Neural crest cell (in vitro differentiated cells): ENCODE data around the gene FBN3. TPM values are rescaled to one million over a fixed set of nuclear protein-coding genes. Genes with fewer than 3 reads are reported as not detected.

Experiments
- DNase-seq: peaks from one replicate; pipeline ENCODE4 v3.0.0; 2021; ENCODE audit warnings: low read depth, mixed read lengths, low spot score
- H3K27ac Mint-ChIP-seq: one replicate; pipeline ENCODE4 v1.8.0; 2021; ENCODE audit warnings: mild to moderate bottlenecking, mixed read lengths; ENCODE audit not compliant: unreplicated experiment
- H3K27me3 Mint-ChIP-seq: 2 replicates; pipeline ENCODE4 v1.8.0; 2021; ENCODE audit warnings: low read depth, mild to moderate bottlenecking, mixed read lengths
- H3K36me3 Mint-ChIP-seq: 2 replicates; pipeline ENCODE4 v1.8.0; 2021; ENCODE audit warnings: low read depth, mild to moderate bottlenecking, mixed read lengths
- H3K4me1 Mint-ChIP-seq: 2 replicates; pipeline ENCODE4 v1.8.0; 2021; ENCODE audit warnings: mixed read lengths
- H3K4me3 Mint-ChIP-seq: one replicate; pipeline ENCODE4 v1.8.0; 2021; ENCODE audit warnings: mild to moderate bottlenecking, mixed read lengths
- H3K9me3 Mint-ChIP-seq: 2 replicates; pipeline ENCODE4 v1.8.0; 2021; ENCODE audit warnings: mixed read lengths
- total RNA-seq: library from RNA; stranded (reverse); gene quantifications from 2 replicates; pipeline ENCODE4 v1.2.1, GENCODE V29; 2021
- TF ChIP-seq, protein P1 (sequence below): fragments of 200-600 bp; sonication (generic); conservative IDR thresholded peaks from 2 replicates; pipeline ENCODE4 v1.5.0; 2021; ENCODE audit warnings: antibody characterized with exemption, mild to moderate bottlenecking

FBN3 gene
- total RNA-seq, 1 donor from 2014 or later, result 13.9 TPM

DNA sequence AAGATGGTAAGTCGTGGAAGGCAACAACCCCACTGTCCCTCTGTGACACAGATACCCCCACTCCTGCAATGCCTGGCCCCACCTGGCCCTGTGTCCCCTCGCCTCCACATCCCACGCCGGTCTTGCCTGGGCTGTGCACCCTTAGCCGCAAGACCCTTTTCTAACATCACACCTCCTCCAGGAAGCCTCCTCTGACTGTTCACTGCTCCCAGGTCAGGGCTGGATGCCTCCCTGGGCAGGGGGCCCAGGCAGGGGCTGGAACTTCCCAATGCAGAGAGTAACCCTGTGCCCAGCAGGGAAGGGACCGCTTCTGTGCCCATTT, 1.3 kb downstream of the FBN3 start:
- Mint-ChIP-seq H3K27me3 (peaks cover 48% of the 10 kb centered on the region), H3K36me3 (no peaks in the 10 kb centered on the region), H3K27ac (peak overlapping the region; percentile 84), H3K4me1 (peaks cover 12% of the 10 kb centered on the region), H3K9me3 (no peaks in the 10 kb centered on the region), H3K4me3 (peak overlapping the region; percentile 84)
- TF ChIP-seq, protein P1, sequence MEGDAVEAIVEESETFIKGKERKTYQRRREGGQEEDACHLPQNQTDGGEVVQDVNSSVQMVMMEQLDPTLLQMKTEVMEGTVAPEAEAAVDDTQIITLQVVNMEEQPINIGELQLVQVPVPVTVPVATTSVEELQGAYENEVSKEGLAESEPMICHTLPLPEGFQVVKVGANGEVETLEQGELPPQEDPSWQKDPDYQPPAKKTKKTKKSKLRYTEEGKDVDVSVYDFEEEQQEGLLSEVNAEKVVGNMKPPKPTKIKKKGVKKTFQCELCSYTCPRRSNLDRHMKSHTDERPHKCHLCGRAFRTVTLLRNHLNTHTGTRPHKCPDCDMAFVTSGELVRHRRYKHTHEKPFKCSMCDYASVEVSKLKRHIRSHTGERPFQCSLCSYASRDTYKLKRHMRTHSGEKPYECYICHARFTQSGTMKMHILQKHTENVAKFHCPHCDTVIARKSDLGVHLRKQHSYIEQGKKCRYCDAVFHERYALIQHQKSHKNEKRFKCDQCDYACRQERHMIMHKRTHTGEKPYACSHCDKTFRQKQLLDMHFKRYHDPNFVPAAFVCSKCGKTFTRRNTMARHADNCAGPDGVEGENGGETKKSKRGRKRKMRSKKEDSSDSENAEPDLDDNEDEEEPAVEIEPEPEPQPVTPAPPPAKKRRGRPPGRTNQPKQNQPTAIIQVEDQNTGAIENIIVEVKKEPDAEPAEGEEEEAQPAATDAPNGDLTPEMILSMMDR, result no peak
- no peak for DNase-seq

DNA sequence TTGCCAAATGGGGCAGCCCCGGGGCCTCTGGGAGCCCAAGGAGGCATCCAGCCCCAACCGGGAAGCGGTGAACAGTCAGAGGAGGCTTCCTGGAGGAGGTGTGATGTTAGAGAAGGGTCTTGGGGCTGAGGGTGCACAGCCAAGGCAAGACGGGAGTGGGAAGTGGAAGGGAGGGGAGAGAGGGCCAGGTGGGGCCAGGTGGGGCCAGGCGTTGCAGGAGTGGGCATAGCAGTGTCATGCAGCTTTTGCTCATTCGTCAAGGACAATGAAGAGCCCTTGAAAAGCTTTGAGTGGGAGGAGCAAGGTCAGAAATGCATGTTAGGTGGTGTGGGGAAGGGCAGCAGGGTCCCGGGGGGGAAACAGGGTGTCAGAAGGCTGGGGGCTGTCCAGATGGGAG, 1.8 kb downstream of the FBN3 start:
- Mint-ChIP-seq H3K36me3 (no peaks in the 10 kb centered on the region), H3K27ac (no peak overlapping the region), H3K27me3 (peaks cover 48% of the 10 kb centered on the region), H3K4me3 (peak overlapping the region; percentile 84), H3K4me1 (peaks cover 13% of the 10 kb centered on the region), H3K9me3 (no peaks in the 10 kb centered on the region)
- TF ChIP-seq, protein P1, result no peak
- DNase-seq, result no peak

DNA sequence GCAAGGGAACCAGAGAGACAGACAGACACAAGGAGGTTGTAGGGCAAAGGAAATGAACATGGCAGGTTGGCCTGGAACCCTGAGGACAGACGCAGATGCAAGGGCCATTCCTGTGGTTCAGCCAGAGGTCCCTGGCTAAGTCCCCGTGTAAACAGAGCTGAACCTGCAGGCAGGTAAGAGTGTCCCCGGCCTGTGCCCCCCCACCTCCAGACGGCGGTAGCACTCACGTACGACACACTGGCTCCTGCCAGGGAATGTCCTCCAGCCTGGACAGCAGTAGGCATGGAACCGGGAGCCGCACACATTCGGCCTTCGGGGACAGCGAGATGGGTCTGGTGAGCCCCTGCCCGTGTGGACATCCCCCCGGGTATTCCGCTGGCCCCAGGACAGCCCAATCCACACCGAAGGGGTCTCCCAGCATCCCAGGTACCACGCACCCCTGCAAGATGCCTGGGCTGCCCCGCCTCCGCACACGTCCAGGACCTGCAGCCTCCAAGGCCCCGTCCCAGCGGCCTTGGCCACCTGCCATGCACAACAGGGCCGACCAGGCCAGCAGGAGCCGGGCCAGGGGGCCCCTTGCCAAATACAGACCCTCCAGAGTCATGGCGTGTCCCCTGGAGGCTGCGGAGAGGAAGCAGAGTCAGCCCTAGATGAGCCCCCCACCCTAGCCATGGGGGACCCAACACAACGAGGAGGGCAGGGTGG, 2.4 kb downstream of the FBN3 start:
- H3K4me3 Mint-ChIP-seq, result peak overlapping the region; percentile 18
- no peak for DNase-seq
- no peaks in the 10 kb centered on the region for H3K9me3 Mint-ChIP-seq
- H3K4me1 Mint-ChIP-seq, result peaks cover 13% of the 10 kb centered on the region
- H3K36me3 Mint-ChIP-seq, result no peaks in the 10 kb centered on the region
- TF ChIP-seq, protein P1, result no peak
- peaks cover 46% of the 10 kb centered on the region for H3K27me3 Mint-ChIP-seq
- H3K27ac Mint-ChIP-seq, result no peak overlapping the region

GRCh38 chr19:8144273-8144995, 5.0 kb downstream of the FBN3 start:
- Mint-ChIP-seq H3K4me1 (peaks cover 9% of the 10 kb centered on the region), H3K4me3 (no peak overlapping the region), H3K36me3 (no peaks in the 10 kb centered on the region), H3K9me3 (no peaks in the 10 kb centered on the region), H3K27me3 (peaks cover 25% of the 10 kb centered on the region), H3K27ac (no peak overlapping the region)
- TF ChIP-seq, protein P1, result no peak
- DNase-seq, result no peak

GRCh38 chr19:8143041-8143440, 6.4 kb downstream of the FBN3 start:
- TF ChIP-seq, protein P1, result no peak
- H3K27me3 Mint-ChIP-seq, result peaks cover 17% of the 10 kb centered on the region
- no peaks in the 10 kb centered on the region for H3K36me3 Mint-ChIP-seq
- peaks cover 5% of the 10 kb centered on the region for H3K4me1 Mint-ChIP-seq
- H3K27ac Mint-ChIP-seq, result no peak overlapping the region
- no peak overlapping the region for H3K4me3 Mint-ChIP-seq
- no peak for DNase-seq
- no peaks in the 10 kb centered on the region for H3K9me3 Mint-ChIP-seq
